GM21529 (cell line): Measurements from ENCODE around the gene MAP3K20.
"Not testable (repeated sequence)": the region's sequence is repeated elsewhere in the genome, so short reads cannot be mapped to it uniquely, and the experiment has no call there.

Experiments used
- ATAC-seq: cut with Tn5 transposase; IDR thresholded peaks from one replicate; pipeline ENCODE4 v1.9.1; 2021; ENCODE audit not compliant: unreplicated experiment

Gene MAP3K20

DNA sequence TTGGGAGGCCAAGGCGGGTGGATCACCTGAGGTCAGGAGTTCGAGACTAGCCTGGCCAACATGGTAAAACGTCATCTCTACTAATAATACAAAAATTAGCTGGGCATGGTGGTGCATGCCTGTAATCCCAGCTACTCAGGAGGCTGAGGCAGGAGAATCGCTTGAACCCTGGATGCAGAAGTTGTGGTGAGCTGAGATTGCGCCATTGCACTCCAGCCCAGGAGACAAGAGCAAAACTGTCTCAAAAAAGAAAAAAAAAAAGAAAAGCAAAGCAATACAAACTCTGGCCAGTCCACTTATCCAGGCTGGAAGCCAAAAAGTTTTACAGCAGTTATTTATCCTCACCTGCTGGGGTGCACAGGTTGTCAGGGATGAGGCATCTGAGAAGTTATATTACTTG, 186.7 kb downstream of the MAP3K20 start:
- not testable (repeated sequence) for ATAC-seq

DNA sequence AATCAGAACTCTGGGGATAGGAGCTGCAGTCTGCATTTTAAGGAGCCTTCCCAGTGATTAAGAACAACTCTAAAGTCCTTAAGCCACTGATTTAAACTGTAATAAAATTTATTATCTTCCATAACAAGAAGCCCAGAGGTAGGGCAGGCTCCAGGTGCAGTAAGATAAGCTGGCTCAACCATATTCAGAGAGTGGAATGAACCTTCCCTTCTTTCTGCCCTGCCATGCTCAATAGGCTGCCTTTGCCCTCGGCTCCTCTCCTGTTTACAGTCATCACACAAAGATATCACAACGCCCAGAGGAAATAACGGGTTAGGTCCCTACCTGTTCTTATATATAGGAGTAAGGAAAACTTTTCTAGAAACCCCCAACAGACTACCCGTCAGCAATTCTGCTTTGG, 188.5 kb downstream of the MAP3K20 start:
- ATAC-seq = no peak

DNA sequence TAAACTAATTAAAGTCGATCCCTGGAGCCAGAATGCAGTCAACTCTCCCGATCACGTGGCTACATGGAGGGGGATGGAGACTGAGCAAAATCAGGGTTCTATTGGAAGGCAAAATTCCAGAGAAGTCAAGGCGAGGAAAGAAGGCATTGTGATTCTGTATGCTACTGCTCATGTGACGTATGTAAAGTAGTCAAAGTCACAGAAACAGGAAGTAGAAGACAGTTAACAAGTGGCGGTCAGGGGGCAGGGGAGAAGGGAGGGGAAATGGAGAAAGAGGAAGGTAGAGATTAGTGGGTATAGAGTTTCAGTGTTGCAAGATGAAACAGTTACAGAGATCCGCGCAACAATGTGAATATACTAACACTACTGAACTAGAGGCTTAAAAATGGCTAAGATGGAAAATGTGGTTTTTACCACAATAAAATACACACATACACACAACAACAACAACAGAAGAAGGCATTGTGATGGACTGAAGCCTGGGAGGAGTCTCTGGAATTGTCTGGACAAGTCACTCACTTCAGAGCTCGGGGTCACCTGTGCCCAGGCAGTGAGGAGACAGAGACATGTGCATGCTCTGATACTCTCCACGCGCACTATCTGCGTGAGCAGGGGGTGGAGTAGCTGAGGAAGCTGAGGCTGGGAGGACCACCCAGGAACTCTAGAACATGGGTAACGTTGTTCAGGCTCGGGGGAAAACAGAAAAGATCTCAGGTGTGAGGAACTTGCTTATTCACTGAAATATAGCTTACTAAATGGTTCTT, 189.1 kb downstream of the MAP3K20 start:
- peak; percentile 98 for ATAC-seq

DNA sequence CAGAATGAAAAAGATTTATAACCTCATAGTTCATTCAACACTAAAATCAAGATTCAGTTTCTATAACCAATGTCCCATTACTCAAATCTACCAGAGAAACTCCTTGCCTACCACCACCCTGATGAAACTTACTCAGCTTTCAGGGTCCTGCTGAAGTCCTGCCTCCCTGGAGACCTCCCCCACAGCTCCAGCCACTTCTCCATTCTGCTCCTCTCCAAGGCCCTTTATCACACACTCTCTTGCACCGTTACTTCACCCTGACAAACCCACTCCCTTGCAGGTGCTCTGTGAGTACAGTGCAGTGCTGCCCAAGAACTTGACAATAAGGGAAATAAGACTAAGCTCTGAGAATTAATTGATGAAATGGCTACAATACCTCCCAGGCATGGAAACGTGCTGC, 195.5 kb downstream of the MAP3K20 start:
- no peak for ATAC-seq

GRCh38 chr2:173271825-173272224, 196.2 kb downstream of the MAP3K20 start:
- ATAC-seq = no peak

- ATAC-seq = no peak
Measured at GRCh38 chr2:173272849-173273248, 197.2 kb downstream of the MAP3K20 start.

DNA sequence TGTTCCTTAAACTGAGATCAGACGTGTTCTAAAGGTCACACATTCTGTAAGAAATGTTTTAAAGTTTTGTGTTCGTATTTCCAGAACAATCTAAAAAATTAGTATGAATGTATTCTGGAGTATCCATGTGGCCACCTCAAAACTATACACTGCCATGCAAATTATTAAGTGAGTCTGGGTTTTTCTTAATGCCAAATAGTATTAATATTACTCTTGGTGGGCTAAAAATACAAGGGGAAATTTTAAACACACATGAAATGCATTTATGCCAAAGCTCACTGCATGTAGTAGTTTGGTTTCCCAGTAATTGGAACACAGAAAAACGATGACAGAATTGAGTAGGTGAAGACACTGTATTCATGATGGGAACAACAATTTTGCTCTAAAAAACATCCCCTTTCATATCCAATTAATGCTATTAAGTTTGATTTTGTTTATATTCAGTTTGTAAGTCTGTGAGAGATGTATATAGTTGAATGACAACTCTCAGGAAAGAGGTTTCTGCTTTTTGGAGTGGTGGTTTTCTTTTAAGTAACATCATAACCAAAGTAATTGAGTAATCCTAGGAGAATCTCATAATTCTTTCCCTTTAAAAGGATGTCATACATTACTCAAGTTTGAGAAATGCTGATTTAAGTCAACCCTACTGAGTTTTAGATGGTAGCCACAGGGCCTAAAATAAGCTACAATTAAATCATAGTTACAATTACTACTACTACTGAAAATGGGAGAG, 203.3 kb downstream of the MAP3K20 start:
- no peak for ATAC-seq

DNA sequence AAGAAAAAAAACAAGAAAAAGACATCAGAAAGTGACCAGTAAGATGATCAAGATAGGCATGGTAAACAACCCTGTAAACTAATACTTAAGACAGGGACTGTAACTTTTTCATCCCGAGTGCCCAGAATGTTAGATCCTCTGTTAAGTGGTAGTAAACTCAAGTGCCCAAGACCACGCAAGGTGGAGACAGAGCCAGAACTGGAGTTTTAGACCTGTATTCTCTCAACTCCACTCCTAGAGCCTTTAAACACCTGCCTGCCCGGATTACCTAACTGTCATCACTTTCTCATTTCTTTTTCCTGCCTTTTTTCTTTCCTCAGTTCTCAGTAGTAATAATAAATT, 203.9 kb downstream of the MAP3K20 start:
- no peak for ATAC-seq

- ATAC-seq = no peak
Measured at GRCh38 chr2:173280853-173281252, 205.2 kb downstream of the MAP3K20 start.

- ATAC-seq = not testable (repeated sequence)
Measured at GRCh38 chr2:173281898-173282297, 206.3 kb downstream of the MAP3K20 start.

DNA sequence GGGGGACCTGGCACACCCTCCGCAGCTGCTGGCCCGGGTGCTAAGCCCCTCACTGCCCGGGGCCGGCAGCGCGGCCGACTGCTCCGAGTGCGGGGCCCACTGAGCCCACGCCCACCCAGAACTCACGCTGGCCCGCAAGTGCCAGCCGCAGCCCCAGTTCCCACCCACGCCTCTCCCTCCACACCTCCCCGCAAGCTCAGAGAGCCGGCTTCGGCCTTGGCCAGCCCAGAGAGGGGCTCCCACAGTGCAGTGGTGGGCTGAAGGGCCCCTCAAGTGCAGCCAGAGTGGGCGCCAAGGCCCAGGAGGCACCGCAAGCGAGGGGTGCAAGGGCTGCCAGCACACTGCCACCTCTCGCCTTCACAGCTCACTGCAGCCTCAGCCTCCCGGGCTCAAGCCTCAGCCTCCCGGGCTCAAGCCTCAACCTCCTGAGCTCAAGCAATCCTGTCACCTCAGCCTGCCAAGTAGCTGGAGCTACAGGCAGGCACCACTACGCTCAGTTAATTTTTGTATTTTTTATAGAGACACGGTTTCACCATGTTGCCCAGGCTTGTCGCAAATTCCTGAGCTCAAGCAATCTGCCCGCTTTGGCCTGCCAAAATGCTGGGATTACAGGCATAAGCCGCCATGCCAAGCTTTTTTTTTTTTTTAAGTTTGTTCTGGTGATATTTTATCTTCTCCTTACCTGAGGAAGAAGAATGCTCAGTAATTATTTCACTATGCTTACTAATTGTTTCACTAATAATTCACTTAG, 207.3 kb downstream of the MAP3K20 start:
- ATAC-seq = no peak

GRCh38 chr2:173286153-173286809, 210.6 kb downstream of the MAP3K20 start:
- peak; percentile 87 for ATAC-seq

GRCh38 chr2:173287594-173287993, 211.9 kb downstream of the MAP3K20 start:
- no peak for ATAC-seq

DNA sequence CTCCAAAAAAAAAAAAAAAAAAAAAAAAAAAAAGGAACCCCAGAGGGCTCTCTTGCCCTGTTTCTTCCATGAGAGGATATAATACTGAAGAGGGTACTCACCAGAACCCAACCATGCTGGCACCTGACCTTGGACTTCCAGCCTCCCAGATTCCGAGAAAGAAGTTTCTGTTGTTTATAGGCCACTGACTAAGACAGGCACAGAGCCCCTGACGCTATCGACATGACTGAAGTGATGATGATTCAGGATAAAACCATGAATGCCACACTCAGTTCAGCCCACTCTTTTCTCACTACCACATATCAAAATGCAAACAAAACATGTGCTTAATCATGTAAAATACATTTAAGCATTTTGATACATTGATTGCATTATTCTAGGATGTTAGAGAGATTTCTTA, 212.9 kb downstream of the MAP3K20 start:
- no peak for ATAC-seq

DNA sequence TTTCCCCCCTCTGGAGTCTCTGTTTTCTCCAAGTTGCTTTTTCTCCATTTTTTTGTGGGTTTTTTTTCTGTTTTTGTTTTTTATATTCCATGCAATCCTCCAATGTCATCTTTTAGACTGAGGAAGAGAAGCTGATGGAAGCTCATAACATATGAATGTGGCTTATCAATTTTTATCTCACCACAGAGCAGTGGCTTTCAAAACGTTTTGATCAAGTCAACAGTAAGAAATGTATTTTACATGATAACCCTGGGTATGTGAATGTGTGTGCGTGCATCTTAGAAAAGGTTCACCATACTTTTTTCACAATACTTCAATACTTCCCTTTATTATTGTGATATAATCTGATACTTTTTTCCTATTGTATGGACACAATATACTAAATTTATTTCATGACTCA, 214.4 kb downstream of the MAP3K20 start:
- no peak for ATAC-seq

DNA sequence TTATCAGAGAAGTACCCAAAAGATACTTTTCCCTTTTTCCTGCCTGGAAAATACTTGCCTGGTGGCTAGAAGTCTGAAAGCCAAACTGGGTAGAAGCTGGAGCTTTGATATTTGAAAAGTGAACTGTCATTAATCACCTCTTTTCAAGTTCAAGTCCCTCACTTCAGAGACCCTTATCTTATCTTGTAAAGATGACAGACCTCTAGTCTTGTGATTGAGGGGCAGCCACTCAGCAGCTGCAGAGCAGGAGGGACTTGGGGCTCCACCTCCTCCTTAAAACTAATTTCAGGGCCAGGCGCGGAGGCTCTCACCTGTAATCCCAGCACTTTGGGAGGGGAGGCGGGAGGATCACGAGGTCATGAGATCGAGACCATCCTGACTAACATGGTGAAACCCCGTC, 214.9 kb downstream of the MAP3K20 start:
- no peak for ATAC-seq

- no peak for ATAC-seq
Measured at GRCh38 chr2:173291412-173291811, 215.8 kb downstream of the MAP3K20 start.

DNA sequence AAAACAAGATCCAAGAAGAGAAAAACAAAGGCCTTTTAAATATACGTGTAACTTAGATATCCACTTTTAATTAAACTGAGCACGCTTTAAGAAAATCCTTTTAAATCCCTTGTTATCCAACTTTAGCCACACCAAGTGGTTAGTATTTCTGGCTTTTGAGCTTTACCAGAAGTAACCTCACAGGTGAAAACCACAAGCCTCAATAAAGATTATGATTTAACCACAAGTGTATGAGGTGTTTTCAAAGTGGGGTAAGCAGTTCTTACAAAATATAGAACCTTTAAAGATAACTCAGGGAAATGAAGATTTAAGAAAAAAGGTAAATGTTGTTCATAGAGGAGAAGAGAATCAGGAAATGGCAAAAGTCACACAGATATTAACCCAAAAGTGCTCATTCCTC, 220.6 kb downstream of the MAP3K20 start:
- ATAC-seq = no peak

GRCh38 chr2:173298536-173299097, 223.0 kb downstream of the MAP3K20 start:
- no peak for ATAC-seq

DNA sequence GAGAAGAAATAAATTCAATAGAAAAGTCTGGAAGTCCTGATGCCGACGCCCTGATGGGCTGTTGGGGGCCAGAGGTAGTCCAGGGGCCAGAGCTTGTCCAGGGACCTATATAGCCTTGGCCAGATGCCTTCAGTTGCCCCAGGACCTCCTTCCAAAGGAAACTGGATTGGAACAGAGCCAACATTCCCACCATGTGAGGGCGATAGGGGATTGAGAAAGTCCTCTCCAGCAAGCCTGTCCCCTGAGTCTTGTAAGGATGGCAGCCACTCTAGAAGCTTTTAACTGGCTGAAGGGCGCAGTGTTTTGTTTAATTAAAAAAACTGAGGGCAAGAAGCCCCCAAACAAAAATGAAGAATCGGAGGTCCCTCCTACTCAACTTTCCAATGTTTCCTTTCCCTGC, 224.1 kb downstream of the MAP3K20 start:
- no peak for ATAC-seq

GRCh38 chr2:173300458-173300857, 224.8 kb downstream of the MAP3K20 start:
- ATAC-seq = no peak
